Measurements from ENCODE around the gene QDPR.
"Not testable (repeated sequence)": the region's sequence is repeated elsewhere in the genome, so short reads cannot be mapped to it uniquely, and the experiment has no call there.

QDPR gene

DNA sequence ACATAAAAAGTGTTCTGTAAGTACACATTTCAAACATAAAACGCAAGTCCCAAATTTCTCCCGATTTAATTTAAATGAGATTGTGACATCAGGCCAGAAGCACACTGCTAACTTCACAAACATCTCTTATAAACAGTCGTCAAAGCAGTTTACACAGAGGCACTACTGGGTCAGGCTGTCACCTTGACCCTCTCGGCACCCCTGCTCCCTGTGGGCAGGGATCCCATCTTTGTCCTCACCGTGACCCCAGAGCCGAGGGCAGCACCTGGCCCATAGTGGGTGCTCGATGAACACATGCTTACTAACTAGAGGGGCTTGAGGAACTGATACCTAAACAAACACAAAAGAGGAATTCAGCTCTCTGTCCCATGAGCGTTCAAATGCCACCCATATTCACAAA, 22.2 kb downstream of the QDPR start:
- no peak for DNase-seq

DNA sequence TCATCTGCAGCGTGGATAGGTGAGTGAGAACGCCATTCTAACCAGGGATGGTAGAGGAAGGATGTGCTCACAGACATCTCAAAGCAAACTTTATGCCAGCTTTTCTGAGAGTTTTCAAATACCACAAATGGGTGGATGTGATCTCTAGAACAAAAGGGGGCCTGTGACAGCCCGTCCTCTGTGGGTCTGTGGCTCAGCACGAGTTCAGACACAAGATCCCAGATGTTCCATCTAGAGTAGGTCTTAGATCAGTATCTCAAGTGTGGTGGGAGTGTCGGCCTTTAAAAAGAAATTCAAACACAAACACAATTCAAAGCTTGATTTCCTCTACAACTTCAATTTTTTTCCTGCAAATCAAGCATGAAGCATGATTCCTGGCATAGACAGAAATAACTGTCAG, 22.8 kb downstream of the QDPR start:
- DNase-seq, result no peak

DNA sequence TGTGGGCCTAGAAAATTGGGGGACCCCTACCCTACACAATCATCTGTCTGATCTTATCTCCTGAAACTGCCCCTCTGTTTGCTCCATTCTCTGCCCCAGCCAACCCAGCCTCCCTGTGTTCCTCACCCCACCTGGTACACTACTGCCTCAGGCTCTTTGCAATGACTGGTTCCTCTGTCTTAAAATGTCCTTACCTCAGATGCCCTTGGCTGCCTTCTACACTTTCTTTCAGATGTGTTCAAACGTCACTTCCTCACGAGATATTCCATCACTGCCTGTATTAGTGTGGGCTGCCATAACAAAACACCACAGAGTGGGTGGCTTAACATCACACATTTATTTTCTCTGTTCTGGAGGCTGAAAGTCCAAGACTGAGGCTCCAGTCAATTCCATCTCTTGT, 29.2 kb downstream of the QDPR start:
- DNase-seq, result no peak

DNA sequence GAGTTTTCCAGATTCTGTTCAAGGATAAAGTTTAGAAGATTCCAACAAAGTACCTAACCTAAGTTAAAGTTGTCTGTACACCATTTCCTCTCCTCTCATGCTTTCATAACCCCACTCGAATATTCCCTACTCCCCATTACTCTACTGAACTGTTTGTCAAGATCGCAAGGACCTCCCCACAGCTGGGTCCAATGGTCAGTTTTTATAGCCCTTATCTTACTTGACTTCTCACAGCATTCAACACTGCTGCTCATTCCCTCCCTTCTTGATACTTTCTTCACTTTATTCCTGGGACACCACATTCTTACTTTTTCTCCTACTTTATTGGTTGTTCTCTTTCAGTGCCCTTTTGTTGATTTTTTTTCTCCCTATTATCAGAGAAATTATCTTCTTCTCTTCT, 30.9 kb downstream of the QDPR start:
- DNase-seq, result no peak

DNA sequence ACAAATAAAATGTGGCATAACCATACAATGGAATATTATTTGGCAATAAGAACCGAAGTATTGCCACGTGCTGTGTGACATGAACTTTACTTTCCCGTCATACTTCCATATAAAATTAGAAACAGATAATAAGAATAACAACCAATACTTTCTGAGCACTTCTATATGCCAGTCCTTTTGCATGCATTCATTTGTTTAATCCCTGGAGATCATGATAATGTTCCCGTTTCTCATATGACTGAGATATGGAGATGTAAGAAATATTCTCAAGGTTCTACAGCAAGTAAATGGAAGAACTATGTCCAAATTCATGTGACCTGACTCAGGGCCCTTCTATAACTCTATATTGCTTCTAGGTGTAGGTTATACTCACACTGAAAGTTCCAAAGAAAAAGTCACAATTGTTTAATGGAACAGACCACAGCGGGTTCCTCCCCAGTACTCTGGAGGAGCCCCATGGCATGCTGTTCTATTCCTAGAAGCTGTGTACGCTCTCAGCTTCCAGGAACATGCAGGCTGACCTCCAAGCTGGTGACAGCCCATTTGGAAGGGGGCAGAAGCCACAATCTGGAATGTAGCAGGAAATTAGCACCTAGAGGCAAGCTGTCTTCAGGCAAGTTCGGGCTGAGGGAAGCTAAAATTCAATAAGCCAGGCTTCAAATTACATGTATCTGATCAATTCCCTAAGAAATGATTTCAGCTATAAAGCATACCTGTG, 31.5 kb downstream of the QDPR start:
- DNase-seq, result no peak

DNA sequence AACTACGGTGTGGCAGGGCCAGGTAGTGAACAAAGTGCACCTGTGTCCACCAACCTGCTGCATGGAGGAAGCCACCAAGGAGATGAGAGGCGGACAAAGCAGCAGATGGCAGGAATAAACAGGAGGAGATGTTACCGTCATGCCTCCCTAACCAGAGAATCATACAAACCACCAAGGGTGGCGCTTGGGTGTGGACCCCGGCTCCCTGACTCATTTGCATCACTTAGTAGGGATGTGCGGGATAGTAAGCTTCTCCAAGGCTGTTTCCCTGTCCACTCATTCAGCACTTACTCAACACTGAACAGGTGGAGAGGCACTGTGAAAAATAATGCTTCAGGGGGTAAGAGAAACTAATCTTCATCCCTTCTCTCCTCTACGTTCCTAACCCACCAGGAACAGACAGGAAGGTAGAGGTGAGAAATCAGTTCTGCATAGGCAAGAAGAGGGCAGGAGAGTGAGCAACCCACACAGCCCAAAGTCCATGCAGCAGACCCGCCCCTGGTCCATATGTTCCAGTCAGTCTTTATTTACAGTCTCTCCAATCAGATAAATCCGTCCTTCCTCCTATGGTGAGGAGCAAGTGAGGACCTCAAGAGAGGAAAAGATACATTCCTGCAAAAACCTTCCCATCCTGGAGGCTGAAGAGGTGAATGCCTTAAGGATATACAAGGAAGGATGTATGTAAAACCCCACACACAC, 34.0 kb downstream of the QDPR start:
- DNase-seq, result no peak

DNA sequence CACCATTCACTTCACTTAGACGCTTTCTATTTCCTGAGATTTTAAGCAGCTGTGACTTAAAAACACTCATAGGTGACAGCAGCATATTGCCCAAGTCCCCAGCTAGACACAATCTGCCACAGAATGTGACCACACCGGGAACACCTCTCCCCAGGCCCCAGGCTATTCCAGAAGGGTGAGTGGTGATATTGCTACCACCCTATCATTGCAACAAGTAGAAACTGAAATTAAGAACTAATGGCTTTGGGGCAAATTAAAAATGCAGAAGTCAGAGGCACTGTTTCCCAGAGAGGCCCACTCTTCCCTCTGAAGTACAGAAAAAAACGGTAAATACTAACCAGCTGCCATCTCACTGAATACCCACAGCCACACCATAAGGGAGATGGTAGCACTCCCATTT, 35.0 kb downstream of the QDPR start:
- no peak for DNase-seq

DNA sequence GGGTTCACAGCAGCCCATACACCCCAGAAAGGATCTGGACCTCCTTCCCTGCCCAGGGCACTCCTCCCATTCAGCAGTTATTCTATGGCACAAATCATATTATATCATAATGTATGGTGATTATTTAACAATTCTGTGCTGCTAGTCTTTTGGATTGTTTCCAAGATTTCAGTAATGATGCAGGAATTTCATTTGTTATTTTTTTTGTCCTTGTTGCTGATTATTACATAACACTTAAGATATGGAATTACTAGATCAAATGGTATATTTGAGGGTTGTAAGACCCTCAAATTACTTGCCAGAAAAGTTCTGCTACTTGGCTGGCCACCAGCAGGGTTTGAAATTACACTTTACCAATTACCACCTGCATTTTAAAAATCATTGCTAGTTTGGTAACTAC, 36.4 kb downstream of the QDPR start:
- no peak for DNase-seq

DNA sequence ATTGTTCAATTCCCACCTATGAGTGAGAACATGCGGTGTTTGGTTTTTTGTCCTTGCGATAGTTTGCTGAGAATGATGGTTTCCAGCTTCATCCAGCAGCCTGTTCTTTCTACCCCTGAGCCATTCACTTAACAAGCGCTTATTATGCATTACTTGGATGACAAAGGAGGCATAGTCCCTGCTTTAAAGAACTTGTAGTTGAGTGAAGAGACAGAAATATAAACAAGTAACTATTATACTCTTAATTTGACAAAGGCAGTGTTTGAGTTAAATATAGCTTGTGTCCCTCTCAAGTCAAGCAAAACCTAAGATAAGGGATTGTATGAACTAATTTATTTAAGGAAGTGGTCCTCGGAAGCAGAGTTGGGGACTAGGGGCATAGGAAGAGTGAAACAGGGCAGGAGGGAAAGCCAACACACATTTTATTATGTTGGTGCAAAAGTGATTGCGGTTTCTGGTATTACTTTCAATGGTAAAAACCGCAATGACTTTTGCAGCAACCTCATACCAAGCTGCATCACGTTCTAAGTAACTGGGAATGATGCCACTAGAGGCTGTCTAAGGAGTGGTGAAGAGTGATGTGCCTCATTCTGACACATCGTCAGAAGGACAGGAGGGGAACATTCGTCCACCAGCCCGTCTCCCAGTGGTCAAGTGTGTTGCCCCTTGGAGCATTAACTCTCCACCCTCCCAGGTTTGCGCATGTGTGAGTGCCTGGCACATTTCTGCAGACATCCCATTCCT, 41.8 kb downstream of the QDPR start:
- DNase-seq, result no peak

DNA sequence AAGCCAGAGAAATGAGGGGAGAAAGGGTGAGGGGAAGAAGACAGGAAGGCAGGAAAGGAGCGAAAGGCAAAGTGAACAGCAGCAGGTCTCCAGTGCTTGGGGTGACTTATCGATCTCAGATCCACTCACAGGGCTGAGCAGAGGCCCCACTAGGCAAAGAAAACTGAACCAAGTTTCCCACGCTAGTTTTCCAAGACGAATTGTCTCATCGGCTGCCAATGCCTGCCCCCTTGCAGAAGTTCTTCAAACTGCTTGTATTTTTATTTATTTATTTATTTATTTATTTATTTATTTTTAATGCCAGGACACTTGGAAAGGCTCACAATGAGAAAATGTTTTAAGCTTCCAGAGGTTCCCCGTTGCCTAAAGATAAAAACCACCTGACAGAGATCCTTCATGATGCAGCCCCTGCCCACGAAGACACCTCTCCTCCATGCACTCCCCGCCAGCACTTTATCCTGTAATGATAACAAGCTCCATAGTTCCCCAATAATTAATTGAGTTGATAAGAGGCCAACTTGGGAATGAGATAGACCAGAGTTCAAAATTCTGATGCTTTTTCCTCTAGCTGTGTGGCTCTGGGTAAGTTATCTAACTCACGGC, 43.2 kb downstream of the QDPR start:
- DNase-seq, result no peak

DNA sequence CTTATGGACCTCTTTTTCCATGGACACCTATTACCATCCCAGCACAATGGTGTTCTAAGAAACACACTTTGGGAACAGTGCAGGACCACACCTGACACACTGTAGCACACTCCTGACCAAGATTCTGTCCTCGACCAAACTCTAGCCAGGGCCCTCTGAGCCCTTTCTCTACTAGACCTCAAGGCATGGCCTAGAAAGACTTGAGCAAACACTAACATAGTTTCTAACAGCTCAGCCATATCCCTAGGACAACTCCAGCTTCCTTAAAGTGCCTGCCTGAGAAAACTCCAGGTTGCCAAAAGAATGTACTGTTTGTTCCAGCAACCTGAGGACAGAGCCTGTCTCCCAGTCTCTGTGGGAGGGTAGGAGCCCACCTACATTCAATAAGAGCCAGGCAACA, 48.3 kb downstream of the QDPR start:
- no peak for DNase-seq

DNA sequence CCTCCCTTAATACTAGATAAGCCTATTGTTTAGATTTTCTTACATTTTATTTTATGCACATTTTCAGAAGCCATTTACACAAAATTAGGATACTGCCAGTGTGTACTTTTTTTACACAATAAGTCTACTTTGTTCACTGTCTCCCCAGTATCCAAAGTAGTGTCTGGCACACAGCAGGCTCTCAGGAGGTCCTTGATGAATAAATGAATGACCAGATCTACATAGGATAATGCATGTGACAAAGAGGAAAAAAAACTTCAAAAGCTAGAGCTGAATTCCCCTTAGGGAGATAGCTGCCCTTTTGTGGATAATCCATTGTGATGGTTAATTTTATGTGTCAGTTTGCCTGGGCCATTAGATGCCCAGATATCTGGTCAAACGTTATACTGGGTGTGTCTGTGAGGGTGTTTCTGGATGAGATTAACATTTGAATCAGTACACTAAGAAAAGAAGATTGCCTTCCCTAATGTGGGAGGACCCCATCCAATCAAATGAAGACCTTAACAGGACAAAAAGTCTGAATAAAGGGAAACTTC, 61.6 kb downstream of the QDPR start:
- no peak for DNase-seq

DNA sequence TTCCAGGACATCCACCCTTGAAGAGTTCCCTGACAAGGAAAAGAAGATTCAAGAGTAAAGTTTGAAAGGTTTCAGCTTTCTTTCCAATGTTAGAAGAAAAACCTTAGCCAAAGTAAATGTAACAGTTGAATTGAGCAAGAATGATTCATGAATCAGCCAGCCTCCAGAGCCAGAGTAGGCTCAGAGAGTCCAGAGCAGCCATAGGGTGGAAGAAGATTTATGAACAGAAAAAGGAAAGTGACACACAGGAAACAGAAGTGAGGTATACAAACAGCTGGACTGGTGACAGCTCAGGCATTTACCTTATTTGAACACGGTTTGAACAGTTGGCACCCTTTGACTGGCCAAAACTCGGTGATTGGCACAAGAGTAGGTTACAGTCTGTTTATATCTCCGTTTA, 63.2 kb downstream of the QDPR start:
- DNase-seq, result no peak

DNA sequence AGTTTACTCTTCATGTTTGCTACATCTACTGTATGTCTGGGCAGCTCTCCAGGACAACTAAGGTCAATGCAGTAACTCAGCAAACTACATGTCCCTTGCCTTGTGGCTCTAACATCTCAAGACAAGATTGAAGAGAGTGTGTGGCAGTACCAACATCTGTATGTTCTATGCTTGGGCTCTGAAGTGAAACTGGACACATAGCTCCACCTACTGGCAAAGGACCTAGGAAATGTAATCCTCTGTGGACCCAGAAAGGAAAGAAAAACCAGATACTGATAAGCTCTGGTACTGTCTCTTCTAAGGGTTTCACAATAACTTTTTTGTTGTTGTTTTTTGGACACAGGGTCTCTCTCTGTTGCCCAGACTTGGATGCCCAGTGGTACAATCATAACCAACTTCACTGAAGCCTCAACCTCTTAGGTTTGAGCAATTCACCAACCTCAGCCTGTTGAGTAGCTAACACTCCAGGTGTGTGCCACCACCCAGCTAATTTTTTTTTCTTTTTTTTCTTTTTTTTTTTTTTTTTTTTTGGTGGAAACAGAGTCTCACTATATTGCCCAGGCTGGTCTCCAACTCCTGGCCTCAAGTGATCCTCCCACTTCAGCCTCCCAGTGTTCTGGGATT, 64.1 kb downstream of the QDPR start:
- DNase-seq, result peak; percentile 46

DNA sequence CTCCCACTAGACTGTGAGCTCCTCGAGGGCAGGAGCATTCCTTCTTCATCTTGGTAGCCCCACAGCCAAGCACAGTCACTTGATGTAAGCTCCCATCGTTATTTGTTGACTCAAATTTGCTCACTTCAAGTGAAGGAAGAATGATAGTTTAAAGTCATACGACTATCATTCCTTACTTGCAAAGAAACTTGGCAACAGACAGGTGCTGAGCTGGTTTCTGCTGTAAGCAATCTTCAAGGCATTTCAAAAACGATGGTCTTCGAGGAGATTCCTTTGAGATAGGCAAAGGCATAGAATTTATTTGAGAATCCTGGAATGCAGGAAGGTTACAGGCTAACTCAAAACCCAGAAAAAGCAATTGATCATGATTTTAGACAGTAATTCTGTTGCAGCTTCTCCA, 64.8 kb downstream of the QDPR start:
- DNase-seq, result no peak

DNA sequence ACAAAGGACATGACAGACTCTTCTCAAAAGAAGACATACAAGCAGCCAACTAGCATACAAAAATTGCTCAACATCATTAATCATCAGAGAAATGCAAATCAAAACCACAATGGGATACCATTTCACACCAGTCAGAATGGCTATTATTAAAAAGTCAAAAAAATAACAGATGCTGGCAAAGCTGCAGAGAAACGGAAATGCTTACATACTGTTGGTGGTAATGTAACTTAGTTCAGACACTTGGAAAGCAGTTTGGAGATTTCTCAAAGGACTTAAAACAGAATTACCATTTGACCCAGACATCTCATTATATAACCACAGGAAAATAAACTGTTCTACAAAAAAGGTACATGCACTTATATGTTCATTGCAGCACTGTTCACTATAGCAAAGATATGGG, 69.4 kb downstream of the QDPR start:
- not testable (repeated sequence) for DNase-seq

DNA sequence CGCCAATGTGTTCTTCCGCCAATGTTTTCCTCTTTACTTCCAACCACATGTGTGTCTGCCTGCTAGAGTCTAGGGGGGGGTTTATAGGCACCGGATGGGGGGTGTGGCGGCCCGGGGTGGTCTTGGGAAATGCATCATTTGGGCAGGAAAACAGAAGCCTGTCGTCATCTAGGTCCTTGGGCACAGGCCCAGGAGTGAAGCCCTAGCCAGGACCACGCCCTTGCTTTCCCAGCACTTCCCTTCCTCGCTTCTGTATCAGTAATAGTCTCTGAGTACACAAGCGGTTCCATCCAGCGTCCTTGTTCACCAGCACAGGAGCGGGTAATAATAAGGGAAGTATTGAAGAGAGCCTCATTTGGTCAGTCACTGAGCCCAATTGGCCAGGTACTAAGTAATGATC, 74.5 kb downstream of the QDPR start:
- no peak for DNase-seq

DNA sequence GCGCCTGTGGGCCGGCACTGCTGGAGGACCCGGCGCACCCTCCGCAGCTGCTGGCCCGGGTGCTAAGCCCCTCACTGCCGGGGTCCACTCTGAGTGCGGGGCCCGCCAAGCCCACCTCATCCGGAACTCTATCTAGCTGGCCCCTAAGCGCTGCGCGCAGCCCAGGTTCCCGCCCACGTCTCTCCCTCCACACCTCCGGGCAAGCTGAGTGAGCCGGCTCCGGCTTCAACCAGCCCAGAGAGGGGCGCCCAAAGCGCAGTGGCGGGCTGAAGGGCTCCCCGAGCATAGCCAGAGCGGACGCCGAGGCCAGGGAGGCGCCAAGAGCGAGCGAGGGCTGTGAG, 75.2 kb downstream of the QDPR start:
- DNase-seq, result no peak

All from NCI-H526 treated with DMSO at 0.1 percent for 48 hours (cell line).